ENCODE results near the gene HOXB9.

The HOXB9 gene

GRCh38 chr17:48643697-48644012 is 17.5 kb upstream of the HOXB9 start:
- Histone ChIP-seq H3K79me2 (ENCODE audit: low read length) (no peaks in the 10 kb centered on the region), H3K36me3 (replicated peaks; ENCODE audit: insufficient read depth, low read length) (no peaks in the 10 kb centered on the region), H3F3A (ENCODE audit: insufficient read depth, low read length) (no peaks in the 10 kb centered on the region), H3K4me2 (ENCODE audit: low read depth, low read length) (no peak overlapping the region), H3K27me3 (replicated peaks; ENCODE audit: insufficient read depth, low read length) (peaks cover 26% of the 10 kb centered on the region), H3K4me3 (ENCODE audit: low read length) (no peak overlapping the region), H2AFZ (ENCODE audit: low read length) (no peak overlapping the region), H3K27ac (ENCODE audit: low read length) (no peak overlapping the region), H3K4me1 (ENCODE audit: low read length) (no peaks in the 10 kb centered on the region), H4K20me1 (ENCODE audit: insufficient read depth, low read length) (no peaks in the 10 kb centered on the region), H3K9me3 (replicated peaks; ENCODE audit: insufficient read depth, low read length) (no peaks in the 10 kb centered on the region), H3K9me2 (replicated peaks; ENCODE audit: insufficient read depth, low read length) (no peaks in the 10 kb centered on the region), H3K9ac (ENCODE audit: low read length) (no peak overlapping the region)
- TF ChIP-seq CTCF (IDR thresholded peaks at IDR 0.05; ENCODE audit: low read length) (no peak), EZH2phosphoT487 (IDR thresholded peaks at IDR 0.05; ENCODE audit: low read length) (no peak), EZH2 (optimal IDR thresholded peaks at IDR 0.05; ENCODE audit: low read depth, low read length) (no peak)
- no peak for DNase-seq

- Histone ChIP-seq H3K27me3 (replicated peaks; ENCODE audit: insufficient read depth, low read length) (peaks cover 32% of the 10 kb centered on the region), H2AFZ (ENCODE audit: low read length) (no peak overlapping the region), H4K20me1 (ENCODE audit: insufficient read depth, low read length) (no peaks in the 10 kb centered on the region), H3K36me3 (replicated peaks; ENCODE audit: insufficient read depth, low read length) (no peaks in the 10 kb centered on the region), H3K9me2 (replicated peaks; ENCODE audit: insufficient read depth, low read length) (no peaks in the 10 kb centered on the region), H3K9ac (ENCODE audit: low read length) (no peak overlapping the region), H3K4me2 (ENCODE audit: low read depth, low read length) (no peak overlapping the region), H3K9me3 (replicated peaks; ENCODE audit: insufficient read depth, low read length) (no peaks in the 10 kb centered on the region), H3K4me3 (ENCODE audit: low read length) (no peak overlapping the region), H3K4me1 (ENCODE audit: low read length) (no peaks in the 10 kb centered on the region), H3K79me2 (ENCODE audit: low read length) (no peaks in the 10 kb centered on the region), H3F3A (ENCODE audit: insufficient read depth, low read length) (no peaks in the 10 kb centered on the region), H3K27ac (ENCODE audit: low read length) (no peak overlapping the region)
- TF ChIP-seq CTCF (IDR thresholded peaks at IDR 0.05; ENCODE audit: low read length): no peak
- TF ChIP-seq EZH2phosphoT487 (IDR thresholded peaks at IDR 0.05; ENCODE audit: low read length): no peak
- TF ChIP-seq EZH2 (optimal IDR thresholded peaks at IDR 0.05; ENCODE audit: low read depth, low read length): no peak
- no peak for DNase-seq
Observed at GRCh38 chr17:48642843-48643696, 16.9 kb upstream of the HOXB9 start.

DNA sequence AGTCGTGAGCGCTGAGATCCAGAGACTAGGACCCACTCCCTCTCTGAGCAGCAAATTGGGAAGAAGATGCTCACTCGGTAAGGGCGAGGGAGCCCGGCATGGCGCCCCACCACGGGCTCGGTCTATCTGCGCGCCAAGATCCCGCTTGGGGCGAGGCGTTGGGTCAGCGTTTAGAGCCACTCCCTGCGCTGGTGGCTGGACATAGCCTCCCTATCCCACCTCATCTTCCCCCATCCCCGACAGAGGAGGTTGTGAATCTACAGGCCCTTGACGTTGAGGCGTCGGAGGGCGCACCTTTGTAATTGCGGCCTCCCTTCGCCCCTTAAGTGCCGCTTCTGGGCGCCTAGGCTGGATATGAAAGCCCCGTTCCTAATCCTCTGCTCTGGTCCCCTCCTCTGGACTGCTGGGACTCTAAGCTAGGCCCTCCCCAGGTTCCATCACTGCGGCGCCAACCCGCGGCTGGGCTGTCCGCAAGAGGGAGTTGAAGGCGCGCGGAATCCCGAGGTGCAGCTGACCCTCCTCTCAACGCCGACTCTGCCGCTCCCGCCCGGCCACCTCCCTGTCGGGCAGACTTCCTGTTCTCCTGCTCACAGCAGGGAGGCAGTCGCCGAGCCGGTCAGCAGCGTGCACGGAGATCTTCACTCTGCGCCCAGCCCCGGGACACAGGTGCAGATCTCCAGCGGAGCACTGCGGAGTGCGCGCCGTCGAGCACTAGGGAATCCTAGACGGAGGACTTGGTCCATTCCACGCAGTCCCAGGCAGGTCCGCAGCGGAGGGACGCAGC is 16.1 kb upstream of the HOXB9 start:
- Histone ChIP-seq H3K9ac (ENCODE audit: low read length) (no peak overlapping the region), H3K9me2 (replicated peaks; ENCODE audit: insufficient read depth, low read length) (no peaks in the 10 kb centered on the region), H3K4me3 (ENCODE audit: low read length) (no peak overlapping the region), H3F3A (ENCODE audit: insufficient read depth, low read length) (no peaks in the 10 kb centered on the region), H3K4me2 (ENCODE audit: low read depth, low read length) (no peak overlapping the region), H3K27ac (ENCODE audit: low read length) (no peak overlapping the region), H3K36me3 (replicated peaks; ENCODE audit: insufficient read depth, low read length) (no peaks in the 10 kb centered on the region), H3K27me3 (replicated peaks; ENCODE audit: insufficient read depth, low read length) (peaks cover 40% of the 10 kb centered on the region), H3K4me1 (ENCODE audit: low read length) (no peaks in the 10 kb centered on the region), H2AFZ (ENCODE audit: low read length) (no peak overlapping the region), H3K79me2 (ENCODE audit: low read length) (no peaks in the 10 kb centered on the region), H4K20me1 (ENCODE audit: insufficient read depth, low read length) (no peaks in the 10 kb centered on the region), H3K9me3 (replicated peaks; ENCODE audit: insufficient read depth, low read length) (no peaks in the 10 kb centered on the region)
- no peak for DNase-seq
- TF ChIP-seq CTCF (IDR thresholded peaks at IDR 0.05; ENCODE audit: low read length) (no peak), EZH2 (optimal IDR thresholded peaks at IDR 0.05; ENCODE audit: low read depth, low read length) (no peak)

Measured in MM.1S (cell line).